H9 (cell line): ENCODE data around the gene ERFL. TPM values are rescaled to one million over a fixed set of nuclear protein-coding genes. Genes with fewer than 3 reads are reported as not detected.

Source experiments
- DNase-seq: peaks from one replicate; pipeline ENCODE4 v3.0.0-alpha.2; 2017
- H2AFZ ChIP-seq: one replicate; pipeline ENCODE4 v1.6.1; 2013; ENCODE audit warnings: mild to moderate bottlenecking, low read length, control low read depth, moderate library complexity
- H2AK5ac ChIP-seq: 2 replicates; pipeline ENCODE4 v1.6.1; 2013; ENCODE audit warnings: low read length, control low read depth, mixed read lengths; ENCODE audit not compliant: insufficient read length
- H2BK120ac ChIP-seq: one replicate; pipeline ENCODE4 v1.6.1; 2013; ENCODE audit warnings: low read depth, mild to moderate bottlenecking, low read length, control low read depth, inconsistent platforms; ENCODE audit not compliant: poor library complexity, severe bottlenecking
- H2BK12ac ChIP-seq: 2 replicates; pipeline ENCODE4 v1.6.1; 2013; ENCODE audit warnings: low read length, control low read depth, mixed read lengths, low read depth; ENCODE audit not compliant: insufficient read length
- H2BK15ac ChIP-seq: 2 replicates; pipeline ENCODE4 v1.6.1; 2013; ENCODE audit warnings: low read depth, low read length, control low read depth
- H2BK20ac ChIP-seq: one replicate; pipeline ENCODE4 v1.6.1; 2013; ENCODE audit warnings: low read depth, mild to moderate bottlenecking, low read length, control low read depth, inconsistent platforms; ENCODE audit not compliant: poor library complexity, severe bottlenecking
- H2BK5ac ChIP-seq: 2 replicates; pipeline ENCODE4 v1.6.1; 2013; ENCODE audit warnings: low read length, control low read depth, mixed read lengths; ENCODE audit not compliant: insufficient read length
- H3K14ac ChIP-seq: 2 replicates; pipeline ENCODE4 v1.6.1; 2013; ENCODE audit warnings: low read length, control low read depth; ENCODE audit not compliant: insufficient read depth
- H3K18ac ChIP-seq: 2 replicates; pipeline ENCODE4 v1.6.1; 2013; ENCODE audit warnings: low read depth, mild to moderate bottlenecking, mixed read lengths, low read length, control low read depth; ENCODE audit not compliant: insufficient read length
- H3K23ac ChIP-seq: 2 replicates; pipeline ENCODE4 v1.6.1; 2013; ENCODE audit warnings: low read length, control low read depth, mixed read lengths, low read depth; ENCODE audit not compliant: insufficient read length
- H3K23me2 ChIP-seq: 2 replicates; pipeline ENCODE4 v1.6.1; 2013; ENCODE audit warnings: low read depth, mild to moderate bottlenecking, mixed read lengths, low read length, control low read depth; ENCODE audit not compliant: insufficient read length, poor library complexity, severe bottlenecking
- H3K27ac ChIP-seq: 2 replicates; pipeline ENCODE4 v1.5.1; 2013; ENCODE audit warnings: low read length, control low read depth, mixed read lengths, low read depth; ENCODE audit not compliant: insufficient read length
- H3K27me3 ChIP-seq: 2 replicates; pipeline ENCODE4 v1.6.1; 2013; ENCODE audit warnings: low read length, control low read depth, inconsistent platforms; ENCODE audit not compliant: insufficient read depth
- H3K4ac ChIP-seq: 2 replicates; pipeline ENCODE4 v1.6.1; 2013; ENCODE audit warnings: low read depth, mild to moderate bottlenecking, control low read depth, inconsistent platforms, low read length, moderate library complexity
- H3K4me1 ChIP-seq: 2 replicates; pipeline ENCODE4 v1.6.1; 2013; ENCODE audit warnings: low read length, control low read depth, inconsistent platforms; ENCODE audit not compliant: insufficient read depth
- H3K4me2 ChIP-seq: 2 replicates; pipeline ENCODE4 v1.6.1; 2013; ENCODE audit warnings: low read length, control low read depth, mixed read lengths; ENCODE audit not compliant: insufficient read length, insufficient read depth
- H3K56ac ChIP-seq: 2 replicates; pipeline ENCODE4 v1.6.1; 2013; ENCODE audit warnings: low read depth, mild to moderate bottlenecking, mixed read lengths, low read length, control low read depth; ENCODE audit not compliant: insufficient read length
- H3K79me1 ChIP-seq: 2 replicates; pipeline ENCODE4 v1.6.1; 2013; ENCODE audit warnings: low read depth, mild to moderate bottlenecking, moderate library complexity, low read length, control low read depth, inconsistent platforms; ENCODE audit not compliant: insufficient read depth, poor library complexity, severe bottlenecking
- H3K79me2 ChIP-seq: 2 replicates; pipeline ENCODE4 v1.6.1; 2013; ENCODE audit warnings: low read length, control low read depth, inconsistent platforms; ENCODE audit not compliant: insufficient read depth
- H3K9ac ChIP-seq: 2 replicates; pipeline ENCODE4 v1.6.1; 2013; ENCODE audit warnings: low read length, control low read depth, mixed read lengths; ENCODE audit not compliant: insufficient read length; ENCODE audit errors: extremely low read depth
- H3K9me3 ChIP-seq: one replicate; pipeline ENCODE4 v1.6.1; 2013; ENCODE audit warnings: low read depth, low read length, inconsistent platforms; ENCODE audit not compliant: control insufficient read depth
- H3T11ph ChIP-seq: one replicate; pipeline ENCODE4 v1.6.1; 2013; ENCODE audit warnings: mild to moderate bottlenecking, low read length, control low read depth, inconsistent platforms
- H4K20me1 ChIP-seq: one replicate; pipeline ENCODE4 v1.6.1; 2013; ENCODE audit not compliant: control insufficient read depth, insufficient read length, insufficient read depth
- H4K5ac ChIP-seq: 2 replicates; pipeline ENCODE4 v1.6.1; 2013; ENCODE audit warnings: low read depth, mild to moderate bottlenecking, mixed read lengths, low read length, control low read depth; ENCODE audit not compliant: insufficient read length
- H4K8ac ChIP-seq: replicated peaks from 2 replicates; pipeline ENCODE4 v1.6.1; 2013; ENCODE audit warnings: low read length, control low read depth, mixed read lengths, low read depth; ENCODE audit not compliant: insufficient read length
- H4K91ac ChIP-seq: 2 replicates; pipeline ENCODE4 v1.6.1; 2013; ENCODE audit warnings: low read depth, mild to moderate bottlenecking, moderate library complexity, mixed read lengths, low read length, control low read depth; ENCODE audit not compliant: insufficient read length
- H3K27ac Mint-ChIP-seq, 3 experiments: 2 replicates in 2 of 3; 3 replicates in 1 of 3; pipeline ENCODE4 v1.8.0; 2020 to 2021; ENCODE audit warnings: mixed read lengths in 3 of 3, mild to moderate bottlenecking in 1 of 3, moderate library complexity in 1 of 3
- H3K27me3 Mint-ChIP-seq: 2 replicates; pipeline ENCODE4 v1.8.0; 2021; ENCODE audit warnings: low read depth, mild to moderate bottlenecking, moderate library complexity, mixed read lengths
- H3K36me3 Mint-ChIP-seq, 3 experiments: 2 replicates in 2 of 3; 3 replicates in 1 of 3; pipeline ENCODE4 v1.8.0; 2020 to 2021; ENCODE audit warnings: low read depth in 3 of 3, mixed read lengths in 3 of 3; ENCODE audit not compliant: insufficient read depth in 1 of 3
- H3K4me1 Mint-ChIP-seq, 2 experiments: 2 replicates each; pipeline ENCODE4 v1.8.0; 2020; ENCODE audit warnings: mixed read lengths in 2 of 2
- H3K4me3 Mint-ChIP-seq, 2 experiments: 2 replicates in 1 of 2; 3 replicates in 1 of 2; pipeline ENCODE4 v1.8.0; 2020 to 2021; ENCODE audit warnings: mild to moderate bottlenecking in 2 of 2, mixed read lengths in 2 of 2, moderate library complexity in 1 of 2
- H3K9me3 Mint-ChIP-seq, 2 experiments: 2 replicates in 1 of 2; 3 replicates in 1 of 2; pipeline ENCODE4 v1.8.0; 2020; ENCODE audit warnings: mild to moderate bottlenecking in 2 of 2, mixed read lengths in 2 of 2, moderate library complexity in 1 of 2
- CTCF ChIP-seq: fragments of 200-600 bp; sonication (generic); conservative IDR thresholded peaks from 3 replicates; pipeline ENCODE4 v1.8.0; 2021; ENCODE audit warnings: antibody characterized with exemption, mild to moderate bottlenecking
- WGBS: extraction: QIAGEN DNeasy Blood & Tissue Kit; methylation state at CpG from one replicate; pipeline ENCODE4 v1.1.7; 2013; ENCODE audit warnings: missing lambda C conversion rate, low lambda C conversion rate, mixed read lengths; ENCODE audit not compliant: insufficient read length; ENCODE audit errors: extremely low coverage; 5-methylcytosine and 5-hydroxymethylcytosine counted together
- total RNA-seq: library from RNA; stranded (reverse); gene quantifications from 2 replicates; pipeline ENCODE4 v1.2.1, GENCODE V29; 2021

Gene ERFL
- total RNA-seq, 1 experiment from 2014 or later: 0.22 TPM

- no peak for DNase-seq
- Mint-ChIP-seq H3K4me3 (no peak overlapping the region), H3K36me3 (peaks cover 4 to 21% (median 5%) of the 10 kb centered on the region in 3 experiments; a peak in 5 of 7 replicates), H3K4me1 (peaks cover 19 to 25% of the 10 kb centered on the region in 2 experiments), H3K27me3 (no peaks in the 10 kb centered on the region), H3K9me3 (no peaks in the 10 kb centered on the region), H3K27ac (no peak overlapping the region)
- H3K27ac ChIP-seq: no peak overlapping the region
- no peak overlapping the region for H2BK15ac ChIP-seq
- no peak overlapping the region for H2AFZ ChIP-seq
- H4K8ac ChIP-seq: no peak overlapping the region
- TF ChIP-seq CTCF: no peak
- no peak overlapping the region for H2AK5ac ChIP-seq
- no peak overlapping the region for H3K14ac ChIP-seq
- no peaks in the 10 kb centered on the region for H3K9me3 ChIP-seq
- no peaks in the 10 kb centered on the region for H3K79me1 ChIP-seq
- H3K79me2 ChIP-seq: no peaks in the 10 kb centered on the region
- H3K9ac ChIP-seq: no peak overlapping the region
- no peak overlapping the region for H2BK5ac ChIP-seq
- no peak overlapping the region for H3K18ac ChIP-seq
- H3K23ac ChIP-seq: no peak overlapping the region
- no peak overlapping the region for H3K4me2 ChIP-seq
- peaks cover 3% of the 10 kb centered on the region for H4K20me1 ChIP-seq
- H4K91ac ChIP-seq: no peak overlapping the region
- H2BK12ac ChIP-seq: no peak overlapping the region
- no peak overlapping the region for H4K5ac ChIP-seq
- peaks cover 4% of the 10 kb centered on the region for H3K23me2 ChIP-seq
- H3T11ph ChIP-seq: no peak overlapping the region
- no CpG with 5 or more reads among the region's 7 CpGs for WGBS
- no peak overlapping the region for H2BK120ac ChIP-seq
- no peaks in the 10 kb centered on the region for H3K4me1 ChIP-seq
- H3K56ac ChIP-seq: no peak overlapping the region
- no peak overlapping the region for H3K4ac ChIP-seq
- no peaks in the 10 kb centered on the region for H3K27me3 ChIP-seq
- no peak overlapping the region for H2BK20ac ChIP-seq
These were observed 27.3 kb upstream of the ERFL start for GRCh38 chr19:41955521-41955920.
